CD4-positive, alpha-beta T cell (primary cell): ENCODE measurements around the gene PAPLN. TPM values are rescaled to one million over a fixed set of nuclear protein-coding genes. Genes with fewer than 3 reads are reported as not detected.

Source experiments
- ATAC-seq: fragments of 200-7000 bp; cut with Tn5 transposase; one replicate; pipeline ENCODE4 v1.10.0; 2022; ENCODE audit warnings: mild to moderate bottlenecking; ENCODE audit not compliant: poor library complexity
- CTCF ChIA-PET: fragments of 350-600 bp; sonication (Branson Sonifier 250); formaldehyde crosslinking; loops from one replicate; lab custom pipeline; 2021; ENCODE audit warnings: antibody characterized with exemption, inconsistent platforms; lab: Charles Lee
- POLR2A ChIA-PET: fragments of 350-600 bp; sonication (Branson Sonifier 250); formaldehyde crosslinking; loops from one replicate; lab custom pipeline; 2021; ENCODE audit warnings: antibody characterized with exemption, inconsistent platforms; lab: Charles Lee
- DNase-seq, 14 experiments: peaks; one replicate each; pipeline ENCODE4 v3.0.0-alpha.2; 2013 to 2020; ENCODE audit warnings: mixed read lengths in 2 of 14
- H3K27ac ChIP-seq, 2 donors: one replicate each; pipeline versions ENCODE4 v1.5.1 to v1.7.0; 2013; ENCODE audit warnings: low read length in 2 of 2, low read depth in 1 of 2, mild to moderate bottlenecking in 1 of 2
- H3K27me3 ChIP-seq, 2 experiments: 1 replicate in 1 of 2; 2 replicates in 1 of 2; pipeline versions ENCODE4 v1.6.1 to v1.7.0; 2013; ENCODE audit warnings: low read length in 2 of 2, control low read depth in 1 of 2, mild to moderate bottlenecking in 1 of 2, moderate library complexity in 1 of 2; ENCODE audit not compliant: insufficient read depth in 2 of 2, control insufficient read depth in 1 of 2
- H3K36me3 ChIP-seq: one replicate; pipeline ENCODE4 v1.6.1; 2013; ENCODE audit warnings: low read length, control low read depth; ENCODE audit not compliant: insufficient read depth
- H3K4me1 ChIP-seq: one replicate; pipeline ENCODE4 v1.6.1; 2013; ENCODE audit warnings: low read length, control low read depth; ENCODE audit not compliant: insufficient read depth
- H3K4me3 ChIP-seq: one replicate; pipeline ENCODE4 v1.5.1; 2013; ENCODE audit warnings: mild to moderate bottlenecking, low read length, moderate library complexity
- H3K9me3 ChIP-seq, 2 experiments: 1 replicate in 1 of 2; 2 replicates in 1 of 2; pipeline versions ENCODE4 v1.6.1 to v1.7.0; 2013; ENCODE audit warnings: low read length in 2 of 2, mild to moderate bottlenecking in 2 of 2, control low read depth in 1 of 2, moderate library complexity in 1 of 2; ENCODE audit not compliant: control insufficient read depth in 1 of 2, insufficient read depth in 1 of 2
- H3K27ac Mint-ChIP-seq: one replicate; pipeline ENCODE4 v1.8.0; 2020; ENCODE audit warnings: mixed read lengths
- H3K27me3 Mint-ChIP-seq: one replicate; pipeline ENCODE4 v1.8.0; 2021; ENCODE audit warnings: mixed read lengths
- H3K36me3 Mint-ChIP-seq: one replicate; pipeline ENCODE4 v1.8.0; 2021; ENCODE audit warnings: low read depth, mixed read lengths
- H3K4me1 Mint-ChIP-seq: one replicate; pipeline ENCODE4 v1.8.0; 2021; ENCODE audit warnings: low read depth, mixed read lengths
- H3K4me3 Mint-ChIP-seq: one replicate; pipeline ENCODE4 v1.8.0; 2020; ENCODE audit warnings: mild to moderate bottlenecking, mixed read lengths
- H3K9me3 Mint-ChIP-seq: one replicate; pipeline ENCODE4 v1.8.0; 2020; ENCODE audit warnings: mixed read lengths
- intact Hi-C, 2 experiments: fragments of 100-400 bp; cut with DNase I in 1 of 2; cut with micrococcal nuclease in 1 of 2; formaldehyde crosslinking; loops; one replicate each; pipeline versions ENCODE4 v1.15.1 to v1.9.0; 2023 to 2025; cut with DNase I, micrococcal nuclease
- total RNA-seq, 174 experiments: library from RNA in 2 of 174; stranded (reverse) in 2 of 174; gene quantifications; one replicate each; pipeline ENCODE4 v1.2.3 and lab custom pipeline; 2021 to 2026
- TF ChIP-seq, protein P1 (sequence below): fragments of 200-600 bp; IDR thresholded peaks from one replicate; pipeline ENCODE4 v1.8.0; 2022; ENCODE audit warnings: antibody characterized with exemption, mild to moderate bottlenecking

Gene PAPLN
- total RNA-seq, 2 experiments from 2014 or later: 0.05 to 0.14 TPM

DNA sequence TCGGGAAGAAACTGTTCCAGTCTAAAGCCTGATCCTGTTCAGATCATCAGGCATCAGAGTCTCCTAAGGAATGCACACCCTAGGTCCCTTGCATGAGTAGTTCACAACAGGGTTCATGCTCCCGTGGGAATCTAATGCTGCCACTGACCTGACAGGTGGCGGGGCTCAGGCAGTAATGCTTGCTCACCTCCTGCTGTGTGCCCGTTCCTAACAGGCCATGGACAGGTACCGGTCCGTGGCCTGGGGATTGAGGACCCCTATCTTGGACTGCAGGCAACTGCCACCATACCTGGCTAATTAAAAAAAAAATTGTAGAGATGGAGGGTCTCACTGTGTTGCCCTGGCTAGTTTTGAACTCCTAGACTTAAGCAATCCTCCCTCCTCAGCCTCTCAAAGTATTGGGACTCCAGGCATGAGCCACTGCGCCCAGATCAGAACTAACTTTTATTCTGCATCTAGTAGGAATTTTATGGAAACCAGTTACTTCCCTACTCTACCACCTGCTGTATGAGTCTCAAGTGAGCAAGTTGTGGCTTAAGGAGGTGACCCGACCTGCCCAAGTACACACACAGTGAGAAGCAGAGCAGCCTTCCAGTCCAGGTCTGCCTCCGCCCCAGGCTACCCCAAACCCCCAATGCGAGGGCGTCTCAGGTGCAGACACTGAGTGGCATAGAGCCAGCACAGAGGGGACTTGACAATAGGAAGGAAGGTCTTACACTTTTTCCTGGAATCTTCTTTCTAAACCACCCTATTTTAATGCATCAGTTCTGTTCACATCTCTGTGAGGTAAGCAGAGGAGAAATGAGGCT is 2.5 kb upstream of the PAPLN start:
- no peak overlapping the region for H3K27ac ChIP-seq
- ChIA-PET POLR2A (no interaction called here), CTCF (no interaction called here)
- H3K36me3 ChIP-seq: no peaks in the 10 kb centered on the region
- ATAC-seq: no peak
- H3K4me1 Mint-ChIP-seq: peaks cover 6% of the 10 kb centered on the region
- no peaks in the 10 kb centered on the region for H3K36me3 Mint-ChIP-seq
- TF ChIP-seq, protein P1, sequence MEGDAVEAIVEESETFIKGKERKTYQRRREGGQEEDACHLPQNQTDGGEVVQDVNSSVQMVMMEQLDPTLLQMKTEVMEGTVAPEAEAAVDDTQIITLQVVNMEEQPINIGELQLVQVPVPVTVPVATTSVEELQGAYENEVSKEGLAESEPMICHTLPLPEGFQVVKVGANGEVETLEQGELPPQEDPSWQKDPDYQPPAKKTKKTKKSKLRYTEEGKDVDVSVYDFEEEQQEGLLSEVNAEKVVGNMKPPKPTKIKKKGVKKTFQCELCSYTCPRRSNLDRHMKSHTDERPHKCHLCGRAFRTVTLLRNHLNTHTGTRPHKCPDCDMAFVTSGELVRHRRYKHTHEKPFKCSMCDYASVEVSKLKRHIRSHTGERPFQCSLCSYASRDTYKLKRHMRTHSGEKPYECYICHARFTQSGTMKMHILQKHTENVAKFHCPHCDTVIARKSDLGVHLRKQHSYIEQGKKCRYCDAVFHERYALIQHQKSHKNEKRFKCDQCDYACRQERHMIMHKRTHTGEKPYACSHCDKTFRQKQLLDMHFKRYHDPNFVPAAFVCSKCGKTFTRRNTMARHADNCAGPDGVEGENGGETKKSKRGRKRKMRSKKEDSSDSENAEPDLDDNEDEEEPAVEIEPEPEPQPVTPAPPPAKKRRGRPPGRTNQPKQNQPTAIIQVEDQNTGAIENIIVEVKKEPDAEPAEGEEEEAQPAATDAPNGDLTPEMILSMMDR: no peak
- no peak overlapping the region for H3K4me3 Mint-ChIP-seq
- H3K4me3 ChIP-seq: no peak overlapping the region
- DNase-seq: no peak
- peaks cover 0 to 6% of the 10 kb centered on the region in 2 experiments for H3K9me3 ChIP-seq
- peaks cover 53% of the 10 kb centered on the region for H3K27me3 Mint-ChIP-seq
- H3K27ac Mint-ChIP-seq: no peak overlapping the region
- H3K27me3 ChIP-seq: peaks cover 48 to 60% of the 10 kb centered on the region in 2 experiments
- no peaks in the 10 kb centered on the region for H3K9me3 Mint-ChIP-seq
- intact Hi-C loops: no loop called here
- H3K4me1 ChIP-seq: peaks cover 17% of the 10 kb centered on the region

- H3K36me3 Mint-ChIP-seq: no peaks in the 10 kb centered on the region
- Histone ChIP-seq H3K36me3 (no peaks in the 10 kb centered on the region), H3K9me3 (peaks cover 0 to 8% of the 10 kb centered on the region in 2 experiments), H3K4me1 (peaks cover 18% of the 10 kb centered on the region), H3K27ac (no peak overlapping the region), H3K4me3 (no peak overlapping the region), H3K27me3 (peaks cover 57 to 63% of the 10 kb centered on the region in 2 experiments)
- DNase-seq: no peak
- ATAC-seq: no peak
- H3K27ac Mint-ChIP-seq: no peak overlapping the region
- peaks cover 6% of the 10 kb centered on the region for H3K4me1 Mint-ChIP-seq
- H3K4me3 Mint-ChIP-seq: peak overlapping the region; percentile 15
- intact Hi-C loops: no loop called here
- H3K9me3 Mint-ChIP-seq: no peaks in the 10 kb centered on the region
- TF ChIP-seq, protein P1: no peak
- ChIA-PET POLR2A (no interaction called here), CTCF (no interaction called here)
- peaks cover 61% of the 10 kb centered on the region for H3K27me3 Mint-ChIP-seq
Measured at GRCh38 chr14:73235531-73236155, 1.7 kb upstream of the PAPLN start.

DNA sequence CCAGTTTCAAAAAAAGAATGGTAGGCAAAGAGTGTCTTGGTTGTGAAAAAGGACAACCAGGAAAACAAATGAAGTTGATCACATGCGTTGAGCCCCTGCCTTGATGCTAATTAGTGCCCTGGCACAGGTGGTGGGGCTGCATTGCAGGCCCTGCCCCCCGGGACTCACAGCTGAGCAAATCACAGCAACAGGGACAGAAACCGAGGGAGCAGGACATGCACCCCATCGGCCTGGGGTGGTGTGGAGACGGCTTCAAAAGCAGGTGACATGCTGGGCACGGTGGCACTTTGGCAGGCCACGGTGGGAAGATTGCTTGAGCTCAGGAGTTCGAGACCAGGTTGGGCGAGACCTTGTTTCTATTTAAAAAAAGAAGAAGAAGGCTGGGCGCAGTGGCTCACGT is 1.1 kb upstream of the PAPLN start:
- H3K9me3 ChIP-seq: peaks cover 0 to 11% of the 10 kb centered on the region in 2 experiments
- Mint-ChIP-seq H3K36me3 (no peaks in the 10 kb centered on the region), H3K4me1 (peaks cover 6% of the 10 kb centered on the region), H3K9me3 (no peaks in the 10 kb centered on the region), H3K27me3 (peaks cover 66% of the 10 kb centered on the region), H3K27ac (no peak overlapping the region), H3K4me3 (no peak overlapping the region)
- DNase-seq (no peak), ATAC-seq (no peak)
- no peak overlapping the region for H3K4me3 ChIP-seq
- H3K27me3 ChIP-seq: peaks cover 62 to 68% of the 10 kb centered on the region in 2 experiments
- POLR2A ChIA-PET: no interaction called here
- intact Hi-C loops: no loop called here
- peaks cover 18% of the 10 kb centered on the region for H3K4me1 ChIP-seq
- CTCF ChIA-PET: no interaction called here
- H3K27ac ChIP-seq: no peak overlapping the region
- TF ChIP-seq, protein P1: no peak
- H3K36me3 ChIP-seq: no peaks in the 10 kb centered on the region
